Upper lobe of right lung (tissue), 1 donor: ENCODE measurements around the gene C19orf38. TPM values are rescaled to one million over a fixed set of nuclear protein-coding genes. Genes with fewer than 3 reads are reported as not detected.

Source experiments
- ATAC-seq: fragments of 200-7000 bp; cut with Tn5 transposase; one replicate; pipeline ENCODE4 v1.9.1; 2020; ENCODE audit warnings: mild to moderate bottlenecking, moderate library complexity
- DNase-seq: peaks from one replicate; pipeline ENCODE4 v3.0.0-alpha.2; 2020
- H3K27ac ChIP-seq: fragments of 200-600 bp; one replicate; pipeline ENCODE4 v1.8.0; 2022
- H3K27me3 ChIP-seq: fragments of 200-600 bp; one replicate; pipeline ENCODE4 v1.8.0; 2022; ENCODE audit warnings: mild to moderate bottlenecking
- H3K36me3 ChIP-seq: fragments of 200-600 bp; one replicate; pipeline ENCODE4 v1.8.0; 2022
- H3K4me1 ChIP-seq: fragments of 200-600 bp; one replicate; pipeline ENCODE4 v1.8.0; 2022
- H3K4me3 ChIP-seq: fragments of 200-600 bp; one replicate; pipeline ENCODE4 v1.8.0; 2022; ENCODE audit warnings: mild to moderate bottlenecking
- H3K9me3 ChIP-seq: fragments of 200-600 bp; one replicate; pipeline ENCODE4 v1.8.0; 2022
- intact Hi-C: fragments of 100-400 bp; cut with DNase I; formaldehyde crosslinking; loops from one replicate; pipeline ENCODE4 v1.11.0; 2022
- total RNA-seq: library from RNA; stranded (reverse); fragmentation: NEBNext Ultra II Directional; extraction: Animal tissue kit (Norgen Biotek cat#: 25700); gene quantifications from one replicate; pipeline ENCODE4 v1.2.1, GENCODE V29; 2021
- TF ChIP-seq, protein P1 (sequence below): fragments of 200-600 bp; IDR thresholded peaks from one replicate; pipeline ENCODE4 v1.8.0; 2022; ENCODE audit warnings: antibody characterized with exemption
- donor health status: DM: no; HTN: yes; CAD: no; lungs with severe emphysema.

The C19orf38 gene
- total RNA-seq, 1 donor from 2014 or later = 7.4 TPM

DNA sequence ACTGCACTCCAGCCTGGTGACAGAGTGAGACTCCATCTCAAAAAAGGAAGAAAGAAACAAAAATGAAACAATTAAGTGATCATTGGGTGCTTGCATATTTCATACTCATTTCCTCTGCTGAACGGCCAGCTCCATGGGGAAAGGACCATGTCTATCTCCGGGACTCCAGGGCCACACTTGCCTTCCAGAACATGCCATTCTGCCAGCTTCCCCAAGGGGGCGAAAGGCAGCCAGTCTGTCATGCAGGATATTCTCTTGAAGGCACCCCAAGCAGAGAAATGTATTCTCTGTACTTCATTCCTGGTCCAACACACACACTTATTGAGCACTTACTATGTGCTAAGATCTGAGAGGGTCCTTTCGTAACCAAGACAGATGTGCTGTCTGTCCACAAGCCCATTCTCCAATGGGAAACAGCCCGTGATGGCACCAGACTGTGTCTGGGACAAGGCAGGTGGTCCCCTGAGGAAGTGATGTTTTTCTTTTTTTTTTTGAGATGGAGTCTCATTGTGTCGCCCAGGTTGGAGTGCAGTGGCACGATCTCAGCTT is 13.0 kb downstream of the C19orf38 start:
- Histone ChIP-seq H3K4me1 (peaks cover 11% of the 10 kb centered on the region), H3K27ac (no peak overlapping the region), H3K36me3 (no peaks in the 10 kb centered on the region), H3K27me3 (no peaks in the 10 kb centered on the region), H3K9me3 (no peaks in the 10 kb centered on the region), H3K4me3 (no peak overlapping the region)
- no peak for DNase-seq
- TF ChIP-seq, protein P1, sequence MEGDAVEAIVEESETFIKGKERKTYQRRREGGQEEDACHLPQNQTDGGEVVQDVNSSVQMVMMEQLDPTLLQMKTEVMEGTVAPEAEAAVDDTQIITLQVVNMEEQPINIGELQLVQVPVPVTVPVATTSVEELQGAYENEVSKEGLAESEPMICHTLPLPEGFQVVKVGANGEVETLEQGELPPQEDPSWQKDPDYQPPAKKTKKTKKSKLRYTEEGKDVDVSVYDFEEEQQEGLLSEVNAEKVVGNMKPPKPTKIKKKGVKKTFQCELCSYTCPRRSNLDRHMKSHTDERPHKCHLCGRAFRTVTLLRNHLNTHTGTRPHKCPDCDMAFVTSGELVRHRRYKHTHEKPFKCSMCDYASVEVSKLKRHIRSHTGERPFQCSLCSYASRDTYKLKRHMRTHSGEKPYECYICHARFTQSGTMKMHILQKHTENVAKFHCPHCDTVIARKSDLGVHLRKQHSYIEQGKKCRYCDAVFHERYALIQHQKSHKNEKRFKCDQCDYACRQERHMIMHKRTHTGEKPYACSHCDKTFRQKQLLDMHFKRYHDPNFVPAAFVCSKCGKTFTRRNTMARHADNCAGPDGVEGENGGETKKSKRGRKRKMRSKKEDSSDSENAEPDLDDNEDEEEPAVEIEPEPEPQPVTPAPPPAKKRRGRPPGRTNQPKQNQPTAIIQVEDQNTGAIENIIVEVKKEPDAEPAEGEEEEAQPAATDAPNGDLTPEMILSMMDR = peak; percentile 52
- intact Hi-C loops = no loop called here
- ATAC-seq = peak; percentile 65

DNA sequence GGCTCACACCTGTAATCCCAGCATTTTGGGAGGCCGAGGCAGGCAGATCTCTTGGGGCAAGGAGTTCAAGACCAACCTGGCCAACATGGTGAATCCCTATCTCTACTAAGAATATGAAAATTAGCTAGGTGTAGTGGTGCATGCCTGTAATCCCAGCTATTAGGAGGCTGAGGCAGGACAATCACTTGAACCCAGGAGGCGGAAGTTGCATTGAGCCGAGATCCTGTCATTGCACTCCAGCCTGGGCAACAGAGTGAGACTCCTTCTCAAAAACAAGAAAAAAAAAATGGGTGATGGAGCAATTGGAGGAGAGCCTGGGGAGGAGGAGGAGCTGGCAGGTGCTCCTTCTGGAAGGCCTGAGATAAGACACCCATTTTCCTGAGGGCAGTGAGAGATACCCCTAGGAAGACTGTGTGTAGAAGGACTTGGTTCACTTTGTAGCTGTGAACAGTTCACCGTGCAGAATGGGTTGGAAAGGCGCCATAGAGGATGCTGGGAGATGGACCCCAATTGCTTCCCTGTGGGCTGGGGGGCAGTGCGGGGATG is 14.4 kb downstream of the C19orf38 start:
- no peaks in the 10 kb centered on the region for H3K9me3 ChIP-seq
- H3K4me3 ChIP-seq = no peak overlapping the region
- no peaks in the 10 kb centered on the region for H3K36me3 ChIP-seq
- TF ChIP-seq, protein P1 = no peak
- intact Hi-C loops = no loop called here
- peaks cover 11% of the 10 kb centered on the region for H3K4me1 ChIP-seq
- peak overlapping the region; percentile 48 for H3K27ac ChIP-seq
- ATAC-seq (no peak), DNase-seq (no peak)
- H3K27me3 ChIP-seq = no peaks in the 10 kb centered on the region

DNA sequence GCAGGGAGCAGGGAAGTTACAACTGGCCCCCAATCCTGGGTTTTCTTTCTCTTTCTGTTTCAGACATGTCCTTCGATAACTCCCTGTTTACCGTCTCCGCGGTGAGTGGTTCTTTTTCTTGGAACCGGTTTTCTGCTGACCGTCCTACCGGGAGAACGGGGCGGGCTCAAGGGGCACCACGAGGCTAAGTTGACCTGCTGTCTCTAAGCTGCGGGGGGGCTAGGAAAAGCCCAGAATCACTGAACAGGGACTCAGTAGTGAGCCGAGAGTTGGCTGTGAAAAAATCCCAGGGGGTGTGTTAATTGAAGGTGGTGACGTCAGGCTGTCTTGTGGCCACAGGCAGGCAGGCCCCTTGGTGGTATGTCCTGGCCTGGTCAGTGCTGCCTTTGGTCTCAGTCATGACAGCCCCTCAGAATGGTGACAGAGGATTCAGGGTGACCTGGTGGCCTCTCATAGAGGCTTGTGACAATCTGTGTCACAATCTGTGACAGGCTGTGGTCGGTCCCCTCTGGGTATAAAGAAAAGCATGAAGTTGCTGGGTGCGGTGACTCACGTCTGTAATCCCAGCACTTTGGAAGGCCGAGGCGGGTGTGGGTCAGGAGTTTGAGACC is 15.0 kb downstream of the C19orf38 start:
- Histone ChIP-seq H3K4me3 (no peak overlapping the region), H3K9me3 (no peaks in the 10 kb centered on the region), H3K27me3 (no peaks in the 10 kb centered on the region), H3K4me1 (peaks cover 11% of the 10 kb centered on the region), H3K36me3 (no peaks in the 10 kb centered on the region), H3K27ac (peak overlapping the region; percentile 48)
- peak; percentile 81 for DNase-seq
- peak; percentile 71 for ATAC-seq
- TF ChIP-seq, protein P1 = no peak
- intact Hi-C loops = no loop called here

- H3K36me3 ChIP-seq = no peaks in the 10 kb centered on the region
- no peaks in the 10 kb centered on the region for H3K27me3 ChIP-seq
- no peak overlapping the region for H3K4me3 ChIP-seq
- peaks cover 11% of the 10 kb centered on the region for H3K4me1 ChIP-seq
- intact Hi-C loops = no loop called here
- no peaks in the 10 kb centered on the region for H3K9me3 ChIP-seq
- TF ChIP-seq, protein P1 = peak; percentile 95
- DNase-seq = peak; percentile 91
- peak; percentile 89 for ATAC-seq
- peak overlapping the region; percentile 32 for H3K27ac ChIP-seq
Observed at GRCh38 chr19:10864538-10864899, 16.3 kb downstream of the C19orf38 start.

DNA sequence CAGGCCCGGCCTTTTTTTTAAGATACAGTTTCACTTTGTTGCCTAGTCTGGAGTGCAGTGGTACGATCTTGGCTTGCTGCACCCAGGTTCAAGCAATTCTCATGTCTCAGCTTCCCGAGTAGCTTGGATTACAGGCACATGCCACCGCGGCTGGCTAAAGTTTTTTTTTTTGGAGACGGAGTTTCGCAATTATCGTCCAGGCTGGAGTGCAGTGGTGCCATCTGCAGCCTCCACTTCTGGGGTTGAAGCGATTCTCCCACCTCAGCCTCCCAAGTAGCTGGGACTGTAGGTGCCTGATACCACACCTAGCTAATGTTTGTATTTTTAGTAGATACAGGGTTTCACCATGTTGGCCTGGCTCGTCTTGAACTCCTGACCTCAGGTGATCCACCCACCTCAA is 18.3 kb downstream of the C19orf38 start:
- no peaks in the 10 kb centered on the region for H3K36me3 ChIP-seq
- ATAC-seq (no peak), DNase-seq (no peak)
- H3K27ac ChIP-seq = no peak overlapping the region
- H3K4me1 ChIP-seq = peaks cover 16% of the 10 kb centered on the region
- H3K4me3 ChIP-seq = no peak overlapping the region
- no peaks in the 10 kb centered on the region for H3K9me3 ChIP-seq
- no peaks in the 10 kb centered on the region for H3K27me3 ChIP-seq
- TF ChIP-seq, protein P1 = no peak
- intact Hi-C loops = no loop called here
